ENCODE measurements around the gene TAOK1.
A peak's percentile ranks its signal among the peaks of the same experiment; 100 is the strongest.

Gene TAOK1

GRCh38 chr17:29379084-29379991 is 10.8 kb upstream of the TAOK1 start:
- DNase-seq = no peak

- no peak for DNase-seq
Observed at GRCh38 chr17:29383686-29384085, 6.5 kb upstream of the TAOK1 start.

GRCh38 chr17:29384901-29385300 is 5.3 kb upstream of the TAOK1 start:
- peak in 1 of 2 experiments; percentile 10 for DNase-seq

- DNase-seq = no peak
Observed at GRCh38 chr17:29386760-29387159, 3.4 kb upstream of the TAOK1 start.

- no peak for DNase-seq
Observed at GRCh38 chr17:29388937-29389336, 1.2 kb upstream of the TAOK1 start.

- peak in 1 of 2 experiments; percentile 29 for DNase-seq
Observed at GRCh38 chr17:29390851-29391631, 878 bp downstream of the TAOK1 start.

GRCh38 chr17:29393436-29393835 is 3.3 kb downstream of the TAOK1 start:
- no peak for DNase-seq

- no peak for DNase-seq
Observed at GRCh38 chr17:29394761-29395160, 4.6 kb downstream of the TAOK1 start.

- DNase-seq = no peak
Observed at GRCh38 chr17:29396066-29396465, 5.9 kb downstream of the TAOK1 start.

- DNase-seq = no peak
Observed at GRCh38 chr17:29399634-29400033, 9.5 kb downstream of the TAOK1 start.

GRCh38 chr17:29400818-29401217 is 10.7 kb downstream of the TAOK1 start:
- no peak for DNase-seq

GRCh38 chr17:29401258-29401657 is 11.1 kb downstream of the TAOK1 start:
- no peak for DNase-seq

- DNase-seq = no peak
Observed at GRCh38 chr17:29407856-29408255, 17.7 kb downstream of the TAOK1 start.

- DNase-seq = no peak
Observed at GRCh38 chr17:29409963-29410362, 19.8 kb downstream of the TAOK1 start.

- DNase-seq = peak in 1 of 2 experiments; percentile 36
Observed at GRCh38 chr17:29412780-29413565, 22.8 kb downstream of the TAOK1 start.

GRCh38 chr17:29420128-29420527 is 30.0 kb downstream of the TAOK1 start:
- no peak for DNase-seq

- no peak for DNase-seq
Observed at GRCh38 chr17:29430275-29430674, 40.1 kb downstream of the TAOK1 start.

- DNase-seq = no peak
Observed at GRCh38 chr17:29433541-29433940, 43.4 kb downstream of the TAOK1 start.

GRCh38 chr17:29434550-29434949 is 44.4 kb downstream of the TAOK1 start:
- no peak for DNase-seq

GRCh38 chr17:29442451-29442850 is 52.3 kb downstream of the TAOK1 start:
- no peak for DNase-seq

- DNase-seq = no peak
Observed at GRCh38 chr17:29443041-29443739, 53.0 kb downstream of the TAOK1 start.

- DNase-seq = peak in 1 of 2 experiments; percentile 7
Observed at GRCh38 chr17:29444589-29444988, 54.4 kb downstream of the TAOK1 start.
